H4 (cell line): ENCODE data around the gene PXDC1. TPM values are rescaled to one million over a fixed set of nuclear protein-coding genes. Genes with fewer than 3 reads are reported as not detected.

ENCODE experiments used
- DNase-seq: peaks from one replicate; pipeline ENCODE4 v3.0.0-alpha.2; 2015; ENCODE audit warnings: low spot score
- total RNA-seq: library from RNA; depleted of rRNA; stranded (reverse); fragments of >200 nt; shearing (Covaris generic); gene quantifications from 2 replicates; pipeline ENCODE4 v1.2.3, GENCODE V29; 2014

PXDC1 gene
- total RNA-seq, 1 experiment from 2014 or later: 13.7 TPM

DNA sequence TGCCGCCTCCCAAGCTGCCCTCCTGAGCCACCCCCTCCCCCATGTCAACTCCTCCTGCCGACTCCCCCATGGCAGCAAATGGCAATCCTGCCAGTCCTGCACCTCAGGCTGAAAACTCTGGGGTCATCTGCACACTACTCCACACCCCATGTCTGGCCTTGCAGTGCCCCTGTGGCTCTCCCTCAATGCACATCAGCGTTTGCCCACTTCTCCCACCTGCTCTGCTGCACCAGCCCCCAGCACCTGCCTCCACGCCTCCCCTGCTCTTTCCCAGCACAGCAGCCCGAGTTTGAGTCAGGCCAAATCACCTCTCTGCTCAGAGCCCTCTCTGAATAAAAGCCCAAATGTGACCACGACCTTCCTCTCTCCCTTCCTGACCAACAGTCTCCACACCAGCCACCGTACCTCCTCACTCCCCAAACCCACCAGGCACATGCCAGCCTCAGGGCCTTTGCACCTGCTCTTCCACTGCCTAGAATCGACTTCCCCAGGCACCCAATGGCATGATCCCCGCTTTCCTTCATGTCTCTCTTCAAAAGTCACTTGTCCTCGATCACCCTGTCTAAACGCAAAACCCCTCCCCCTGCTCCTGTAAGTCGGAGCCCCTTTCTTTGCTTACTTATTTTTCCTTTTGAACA lies 4.3 kb downstream of the PXDC1 start:
- no peak for DNase-seq

DNA sequence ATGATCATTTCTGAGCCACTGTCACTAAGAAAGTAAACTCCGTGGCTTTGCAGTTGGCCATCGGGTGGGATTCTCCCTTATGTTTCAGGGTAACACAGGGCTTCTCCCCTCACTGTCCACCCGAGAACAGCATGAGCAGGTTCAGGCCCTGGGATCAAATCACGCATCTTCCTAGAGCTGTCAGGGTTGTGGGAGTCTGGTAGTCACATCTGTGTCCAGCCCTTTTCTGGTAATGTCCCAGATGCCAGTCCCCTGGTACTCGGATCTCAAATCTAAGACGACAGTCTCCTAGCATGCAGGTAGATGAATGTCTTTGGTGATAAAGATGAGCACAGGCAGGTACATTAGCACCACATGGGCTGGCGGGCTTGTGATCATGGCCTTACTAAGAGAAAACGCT lies 4.8 kb downstream of the PXDC1 start:
- DNase-seq: no peak

DNA sequence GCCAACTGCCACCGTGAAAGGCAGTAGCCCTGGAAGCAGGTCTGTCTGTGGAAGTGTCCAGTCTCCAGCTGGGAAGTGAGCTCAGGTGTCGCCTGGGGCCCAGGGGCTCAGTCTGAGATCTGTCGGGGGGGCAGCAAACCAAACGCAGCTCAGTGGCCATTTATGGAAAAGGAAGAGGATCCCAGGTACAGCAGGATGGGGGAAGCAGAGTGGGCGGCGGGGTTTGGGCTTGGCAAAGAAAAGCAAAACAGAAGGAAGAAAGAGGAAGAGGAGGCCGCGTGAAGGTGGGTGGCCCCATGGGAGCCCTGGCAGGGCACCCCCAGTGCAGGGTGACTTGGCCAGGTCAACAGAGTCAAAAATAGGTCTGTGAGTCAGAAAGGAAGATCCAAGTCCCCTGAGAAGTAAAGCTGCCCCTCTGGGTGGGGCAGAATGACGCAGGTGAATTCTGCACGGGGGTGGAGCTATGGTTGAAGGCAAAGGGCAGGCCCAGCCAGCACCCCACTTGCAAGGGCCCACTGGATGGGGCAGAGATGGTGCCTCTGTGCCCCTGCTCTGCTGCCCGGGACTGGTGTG lies 5.3 kb downstream of the PXDC1 start:
- DNase-seq: no peak

DNA sequence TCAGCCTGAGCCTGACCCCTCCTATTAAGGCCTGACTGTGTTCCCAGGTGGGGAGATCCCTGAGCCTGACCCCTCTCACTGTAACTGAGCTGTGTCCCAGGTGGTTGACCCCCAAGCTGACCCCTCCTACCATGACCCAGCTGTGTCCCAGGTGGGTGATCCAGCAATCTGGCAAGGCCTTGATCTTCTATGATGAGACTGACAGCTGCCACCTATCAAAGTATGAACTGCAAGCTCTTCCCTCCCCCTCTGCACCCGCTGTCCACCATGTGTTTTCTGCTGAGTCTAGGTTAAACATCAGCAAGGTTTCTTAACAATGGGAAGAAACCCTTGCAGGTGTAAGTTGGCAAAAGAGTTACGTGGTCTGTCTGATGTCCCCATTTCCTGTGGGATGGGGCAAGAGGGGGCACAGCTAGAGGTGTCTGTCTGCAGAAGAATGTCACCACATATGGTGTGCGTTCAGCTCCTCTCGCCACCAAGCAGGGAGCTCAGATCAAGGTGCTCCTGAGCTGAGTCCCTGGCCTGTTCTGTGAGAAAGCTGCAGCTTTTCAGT lies 5.9 kb downstream of the PXDC1 start:
- DNase-seq: no peak

DNA sequence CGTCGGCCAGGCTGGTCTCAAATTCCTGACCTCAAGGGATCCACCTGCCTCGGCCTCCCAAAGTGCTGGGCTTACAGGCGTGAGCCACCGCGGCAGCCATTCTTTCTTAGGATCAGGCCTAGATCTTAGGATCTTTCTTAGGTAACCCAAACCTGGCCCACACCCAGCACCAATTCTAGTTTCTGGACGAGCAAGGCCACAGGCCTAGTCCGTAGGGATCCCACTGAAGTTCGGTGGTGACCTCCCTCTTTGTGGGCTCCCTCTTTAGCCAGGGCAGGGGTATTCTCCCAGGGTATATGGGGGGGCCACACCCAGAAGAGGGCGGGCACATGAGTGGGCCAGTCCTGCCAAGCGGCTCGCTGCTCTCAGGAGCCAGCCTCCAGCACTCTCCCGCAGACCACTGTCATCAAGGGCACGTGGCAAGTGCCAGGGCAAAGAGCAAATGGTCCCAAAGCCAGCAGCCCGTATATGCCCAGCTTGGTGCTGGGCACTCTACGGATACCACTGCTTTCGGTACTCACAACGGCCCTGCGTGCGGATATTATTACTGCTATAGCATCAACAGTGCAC lies 6.5 kb downstream of the PXDC1 start:
- DNase-seq: no peak

DNA sequence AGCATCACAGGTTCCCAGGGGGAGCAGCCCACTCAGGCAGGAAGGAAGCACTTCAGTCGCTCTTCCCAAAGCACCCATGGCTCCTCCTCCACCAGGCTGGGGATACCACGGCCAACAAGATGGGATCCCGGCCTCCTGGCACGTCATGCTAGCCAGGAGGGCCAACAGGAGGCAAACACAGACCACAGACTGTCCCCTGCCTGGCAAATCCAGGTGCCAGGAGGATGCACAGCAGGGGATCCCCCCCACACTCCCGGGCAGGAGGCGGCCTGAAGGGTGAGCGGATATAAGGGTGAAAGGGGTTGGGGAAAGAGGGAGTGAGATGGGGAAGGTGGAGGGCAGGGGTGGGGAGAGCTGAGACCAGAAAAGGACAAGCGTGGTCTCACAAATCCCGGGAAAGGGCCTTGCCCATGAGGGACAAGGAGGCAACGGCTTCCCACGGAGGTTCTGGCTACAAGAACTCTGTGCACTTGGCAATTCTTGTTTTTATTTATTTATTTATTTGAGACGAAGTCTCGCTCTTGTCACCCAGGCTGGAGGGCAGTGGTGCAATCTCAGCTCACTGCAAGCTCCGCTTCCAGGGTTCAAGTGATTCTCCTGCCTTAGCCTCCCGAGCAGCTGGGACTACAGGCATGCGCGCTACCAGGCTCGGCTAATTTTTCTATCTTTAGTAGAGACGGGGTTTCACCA lies 7.2 kb downstream of the PXDC1 start:
- no peak for DNase-seq

DNA sequence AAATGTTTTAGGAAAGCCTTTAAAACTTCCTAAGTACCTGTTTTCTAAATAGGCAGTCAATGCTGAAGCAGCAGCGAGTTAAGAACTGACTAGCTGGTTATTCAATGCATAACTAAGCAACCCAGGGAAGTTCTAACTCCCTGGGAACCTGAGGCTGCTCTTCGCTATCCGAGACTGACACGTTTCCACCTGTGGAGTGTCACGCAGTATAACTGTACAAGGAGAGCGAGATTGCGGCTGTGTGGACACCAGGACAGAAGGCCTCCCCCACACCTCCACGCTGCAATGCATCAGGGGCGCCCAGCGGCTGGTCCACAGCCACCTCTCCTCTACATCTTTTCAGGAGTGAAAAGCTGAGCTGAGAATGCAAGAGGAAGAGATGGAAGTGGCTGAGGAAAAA lies 8.0 kb downstream of the PXDC1 start:
- no peak for DNase-seq

DNA sequence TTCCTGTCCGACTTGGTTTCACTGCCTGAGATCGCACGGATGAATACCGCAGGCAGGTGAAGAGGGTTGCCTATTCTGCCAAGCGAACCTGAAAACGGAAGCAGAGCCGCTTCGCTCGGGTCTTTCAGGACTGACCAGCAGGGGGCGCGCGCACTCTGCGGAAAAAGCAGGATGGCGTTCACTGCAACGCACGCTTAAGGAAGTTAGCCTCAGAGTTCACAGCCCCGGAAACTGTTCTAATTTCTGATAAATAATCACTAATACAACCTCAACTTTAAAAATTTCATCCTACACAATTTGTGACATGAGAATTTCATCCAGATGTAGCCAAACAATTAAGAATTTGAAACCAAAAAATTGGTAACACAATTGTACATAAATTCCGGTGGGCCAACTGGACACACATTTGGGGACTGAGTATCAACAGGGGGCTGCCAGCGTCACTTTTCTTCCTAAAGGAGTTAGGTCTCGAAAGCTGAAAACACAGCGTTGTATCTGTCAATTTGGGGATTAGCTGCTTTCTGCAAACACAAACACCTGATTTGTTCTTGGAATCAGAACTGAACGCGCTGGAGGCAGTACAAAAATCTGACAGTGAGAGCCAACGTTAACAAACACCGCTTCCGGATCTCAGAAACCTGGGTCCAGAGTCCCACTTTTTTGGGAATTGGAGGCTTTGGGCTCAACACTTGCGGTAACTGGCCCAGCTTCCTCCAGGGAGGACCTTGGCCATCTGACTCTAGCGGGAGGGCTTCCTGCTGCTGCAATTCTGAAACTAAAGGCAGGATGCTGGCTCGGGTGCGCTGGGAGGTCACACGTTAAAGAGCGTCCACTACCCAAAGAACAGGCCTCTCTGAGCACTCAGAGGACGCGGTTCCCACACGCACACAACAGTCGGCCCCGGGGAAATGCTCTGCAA lies 8.8 kb downstream of the PXDC1 start:
- peak; percentile 50 for DNase-seq

DNA sequence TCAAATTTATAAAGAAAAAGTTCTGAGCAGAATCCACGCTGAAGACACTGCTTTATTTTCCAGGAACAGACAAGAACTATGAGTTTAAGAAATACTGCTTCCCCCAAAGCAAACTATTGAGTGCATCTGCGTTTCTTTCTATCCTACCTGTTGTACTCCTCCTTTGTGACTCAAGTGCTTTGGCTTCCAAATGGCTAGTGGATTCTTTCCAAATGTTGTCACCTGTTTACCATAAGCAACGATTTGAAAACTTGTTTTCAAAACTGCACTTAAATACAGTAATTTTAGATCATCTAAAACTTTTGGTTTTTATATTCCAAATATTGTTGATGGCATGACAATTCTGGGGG lies 9.5 kb downstream of the PXDC1 start:
- no peak for DNase-seq

DNA sequence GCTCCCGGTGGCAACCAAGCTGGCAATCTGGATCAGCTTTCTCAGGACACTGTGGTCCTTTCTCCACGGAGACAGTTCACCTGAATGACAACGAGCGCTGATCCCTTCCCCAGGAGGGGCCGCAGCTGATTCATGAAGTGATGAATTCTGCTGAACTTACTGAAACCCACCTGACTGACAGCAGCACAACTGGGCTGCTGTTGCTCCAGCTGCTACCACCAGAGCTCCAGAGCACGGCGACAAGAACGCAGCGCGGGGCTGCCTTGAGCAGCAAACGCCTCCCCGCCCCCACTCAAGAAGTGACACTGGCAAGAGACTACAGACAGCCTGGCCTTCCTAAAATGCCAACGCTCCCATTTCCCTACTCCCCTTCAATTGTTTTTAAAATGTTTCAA lies 10.0 kb downstream of the PXDC1 start:
- DNase-seq: no peak

DNA sequence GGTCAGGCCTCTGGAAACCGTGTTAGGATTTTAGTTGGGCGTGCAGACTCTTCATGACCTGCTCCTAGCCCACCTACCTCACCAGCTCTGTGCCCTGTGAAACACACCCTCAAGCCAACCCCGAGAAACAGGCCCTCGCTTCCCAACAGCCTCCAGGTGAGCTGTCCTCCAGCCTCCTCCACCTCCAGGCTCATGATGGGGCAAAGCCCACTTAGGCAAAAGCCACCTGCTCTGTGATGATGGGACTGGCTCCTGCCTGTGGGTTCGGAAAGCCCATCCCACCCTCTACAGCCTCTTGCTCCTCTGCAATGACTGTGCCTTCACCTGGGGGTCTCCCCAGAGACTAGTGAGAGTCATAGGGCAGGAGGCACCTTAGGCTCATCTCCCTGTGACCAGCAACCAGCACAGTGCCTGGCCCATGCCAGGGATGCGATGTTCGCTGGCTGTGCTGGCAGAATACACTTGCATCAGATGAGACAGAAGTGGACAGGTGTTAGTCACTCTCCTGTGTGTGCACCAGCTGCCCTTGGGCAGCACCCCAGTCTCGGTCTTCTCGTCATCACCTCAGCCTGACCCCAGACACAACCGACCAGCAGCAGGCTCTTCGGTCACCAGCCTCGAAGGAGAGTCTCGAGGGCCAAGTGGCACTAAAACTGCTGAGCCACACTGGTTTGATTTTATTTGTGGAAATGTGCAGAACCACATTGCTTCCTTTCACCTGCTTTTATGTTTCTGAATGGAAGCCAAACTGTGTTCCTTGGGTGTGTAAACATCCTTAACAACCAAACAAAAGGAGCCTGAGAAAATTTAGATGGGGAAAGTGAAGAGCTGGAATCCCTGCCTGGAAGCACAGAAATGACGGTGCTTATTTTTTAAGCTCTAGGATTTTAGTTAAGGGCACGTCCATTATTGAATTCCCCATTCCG lies 10.7 kb downstream of the PXDC1 start:
- DNase-seq: no peak

DNA sequence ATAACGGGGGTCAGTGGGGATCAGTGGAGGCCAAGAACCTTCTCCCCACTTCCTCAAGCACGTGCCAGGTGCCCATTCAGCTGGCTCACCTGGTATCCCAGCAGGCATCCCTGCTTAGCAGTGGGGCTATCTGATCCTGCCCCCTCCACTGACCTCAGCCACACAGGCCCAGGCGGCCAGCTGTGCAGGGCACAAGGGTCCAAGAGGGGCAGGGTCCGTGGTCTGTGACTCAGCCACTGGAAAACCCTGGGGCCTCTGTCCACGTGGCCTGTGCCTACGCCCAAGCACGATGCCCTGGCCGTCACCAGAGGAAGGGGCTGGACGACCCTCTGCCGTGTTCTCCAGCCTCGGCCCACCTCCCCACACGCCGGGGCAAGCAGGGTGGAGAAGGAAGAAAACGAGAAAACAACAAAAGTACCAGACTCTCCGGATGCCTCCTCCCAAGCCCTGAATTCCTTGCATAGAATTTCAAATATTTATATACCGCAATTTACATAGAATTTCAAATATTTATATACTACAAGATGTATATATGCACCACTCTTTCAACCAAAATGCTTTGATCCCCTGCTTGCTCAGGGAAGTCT lies 12.1 kb downstream of the PXDC1 start:
- no peak for DNase-seq

DNA sequence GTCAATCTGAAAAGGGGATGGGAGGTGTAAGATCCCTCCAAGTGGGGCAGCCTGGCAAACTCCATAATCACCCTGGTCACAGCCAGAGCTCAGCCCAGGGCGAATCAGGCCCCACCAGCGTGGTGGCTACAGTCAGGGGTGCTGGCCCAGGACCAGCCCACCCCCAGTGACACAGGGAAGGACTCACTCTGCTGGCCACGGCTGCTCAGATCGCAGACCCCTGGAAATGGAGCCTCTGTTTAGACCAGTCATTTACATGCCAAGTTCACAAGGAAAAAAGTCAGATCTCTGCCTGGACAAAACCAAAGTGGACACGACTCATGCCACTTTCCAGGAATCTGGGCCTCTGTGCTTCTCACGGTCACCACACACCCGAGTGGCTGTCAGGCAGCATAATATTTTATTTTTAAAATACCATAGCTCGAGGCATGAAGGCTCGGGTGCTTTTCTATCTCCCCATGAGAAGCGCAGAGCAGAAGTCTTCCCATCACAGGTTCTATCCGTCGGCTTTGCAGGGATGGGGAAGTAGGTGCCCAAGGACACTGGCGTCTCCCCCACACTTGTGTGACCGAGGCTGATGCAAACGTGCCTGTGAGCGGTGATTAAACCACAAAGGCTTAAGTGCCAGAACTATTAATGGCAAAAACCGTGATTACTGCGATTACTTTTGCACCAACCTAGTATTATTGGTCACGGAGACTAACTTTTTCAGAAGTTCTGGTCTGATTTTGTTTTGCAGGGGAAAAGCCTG lies 13.0 kb downstream of the PXDC1 start:
- no peak for DNase-seq

DNA sequence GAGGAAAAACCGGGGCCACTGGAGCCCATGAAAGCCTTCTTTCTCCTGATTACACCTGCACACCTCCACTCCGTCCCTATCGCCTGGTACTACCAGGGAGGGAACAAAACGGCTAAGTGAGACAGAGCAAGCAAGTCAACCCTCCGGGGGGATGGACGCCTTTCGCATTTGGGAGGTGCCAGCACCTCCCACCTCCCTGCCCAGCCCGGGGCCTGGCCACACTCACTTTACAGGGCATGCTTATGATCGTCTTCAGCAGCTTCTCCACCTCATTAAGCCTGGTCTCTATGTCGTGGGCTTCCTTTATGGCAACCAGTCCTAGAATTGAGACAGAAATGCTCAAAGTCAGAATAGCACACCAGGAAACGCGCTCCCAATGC lies 13.7 kb downstream of the PXDC1 start:
- DNase-seq: no peak

DNA sequence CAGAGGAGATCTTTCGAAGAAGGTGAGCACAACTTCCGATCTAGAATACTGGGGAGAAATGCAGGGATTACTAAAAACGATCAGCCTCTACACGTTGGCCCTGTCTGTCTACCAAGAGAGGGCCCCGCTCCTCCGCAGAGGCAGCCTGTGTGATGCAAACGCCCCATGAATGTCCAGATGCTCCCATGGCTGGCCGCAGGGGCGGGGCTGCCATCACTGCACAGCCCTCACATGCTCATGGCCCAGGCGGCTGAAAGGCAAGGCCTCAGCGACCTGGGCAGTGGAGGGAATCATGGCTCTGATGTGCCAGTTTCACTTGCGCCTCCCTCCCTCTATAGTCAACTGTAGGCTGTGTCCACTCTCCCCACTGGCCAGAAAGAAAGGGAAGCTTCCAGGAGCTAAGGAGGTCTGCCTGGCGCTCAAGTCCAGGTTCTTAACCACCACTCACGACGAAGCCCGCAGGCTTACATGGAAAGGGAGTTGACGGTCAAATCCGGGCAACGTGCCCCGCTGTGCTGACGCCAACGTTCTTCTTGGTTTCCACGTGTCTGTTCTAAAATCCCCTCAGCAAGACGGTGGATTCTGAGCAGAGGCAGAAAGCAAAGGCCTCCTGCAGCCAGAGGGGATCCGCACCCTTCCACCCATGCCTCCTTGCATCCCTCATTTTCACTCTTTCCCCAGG lies 14.2 kb downstream of the PXDC1 start:
- no peak for DNase-seq

DNA sequence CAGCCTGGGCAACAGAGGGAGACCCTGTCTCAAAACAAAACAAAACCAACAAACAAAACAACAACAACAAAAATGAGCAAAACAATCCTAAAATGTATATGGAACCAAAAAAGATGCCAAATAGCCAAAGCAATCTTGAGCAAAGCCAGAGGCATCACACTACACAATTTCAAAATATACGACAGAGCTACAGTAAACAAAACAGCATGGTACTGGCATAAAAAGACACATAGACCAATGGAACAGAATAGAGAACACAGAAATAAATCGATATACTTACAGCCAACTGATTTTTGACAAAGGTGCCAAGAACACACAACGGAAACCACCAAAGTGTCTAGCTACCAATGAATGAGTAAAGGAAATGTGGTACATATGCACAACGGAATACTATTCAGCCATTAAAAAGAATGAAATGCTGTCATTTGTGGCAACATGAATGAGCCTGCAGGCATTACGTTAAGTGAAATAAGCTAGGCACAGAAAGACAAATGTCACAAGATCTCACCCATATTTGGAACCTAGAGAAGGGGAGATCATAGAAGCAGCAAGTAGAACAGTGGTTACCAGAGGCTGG lies 16.4 kb downstream of the PXDC1 start:
- DNase-seq: no peak

DNA sequence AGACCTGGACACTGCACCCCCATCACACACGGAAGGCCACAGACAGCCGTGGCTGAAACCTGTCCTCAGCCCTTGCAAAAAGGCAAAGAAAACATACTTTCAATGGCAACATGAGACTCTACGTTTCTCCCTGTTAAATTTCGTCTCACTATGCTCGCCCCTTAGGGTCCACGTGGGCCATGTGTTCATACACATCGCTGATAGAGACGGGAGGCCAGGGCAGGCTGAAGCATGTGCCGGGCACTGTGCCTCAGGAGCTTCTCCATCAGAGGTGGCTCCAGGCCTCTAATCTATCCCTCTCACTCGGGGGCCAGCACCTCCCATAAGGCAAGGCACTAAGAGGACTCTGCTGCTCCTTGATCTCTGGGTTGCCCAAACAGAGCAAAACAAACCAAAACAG lies 17.5 kb downstream of the PXDC1 start:
- DNase-seq: no peak

DNA sequence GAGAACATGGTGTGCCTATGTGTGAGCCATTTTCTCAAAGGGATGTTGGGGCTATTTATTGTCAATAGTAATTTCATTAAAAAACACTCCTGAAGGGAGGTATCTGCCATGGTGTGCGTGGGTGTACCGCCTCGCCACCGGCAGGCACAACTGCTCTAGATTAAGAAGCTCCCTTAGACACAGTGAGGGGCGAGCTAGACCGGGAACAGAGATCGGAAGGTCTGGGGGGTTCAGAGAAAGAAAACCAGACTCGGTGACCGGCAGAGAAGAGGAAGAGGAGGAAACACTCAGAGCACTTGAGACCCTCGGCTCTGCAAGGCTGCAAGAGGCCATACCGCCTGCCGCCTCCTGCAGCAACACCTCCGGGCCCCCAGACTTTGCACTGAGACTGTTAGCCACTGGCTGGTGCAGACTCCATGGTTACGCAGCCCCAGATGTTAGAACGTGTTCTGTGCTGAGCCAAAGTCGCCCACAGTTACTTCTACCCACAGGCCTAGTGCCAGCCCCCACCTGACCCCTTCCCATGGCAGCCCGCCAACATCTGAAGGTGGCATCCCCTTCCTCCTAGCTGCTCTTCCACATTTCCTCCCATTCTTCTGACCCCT lies 18.1 kb downstream of the PXDC1 start:
- DNase-seq: no peak
